ENCODE results near the gene TAGLN2.

The TAGLN2 gene

GRCh38 chr1:159949123-159949522 is 23.8 kb upstream of the TAGLN2 start:
- H3K79me2 ChIP-seq (ENCODE audit: control insufficient read depth, insufficient read depth, low read length, unreplicated experiment) = no peaks in the 10 kb centered on the region
- H2AFZ ChIP-seq (ENCODE audit: low read length, unreplicated experiment) = no peak overlapping the region
- H3K36me3 ChIP-seq (ENCODE audit: insufficient read depth, low read length) = no peaks in the 10 kb centered on the region
- no peak overlapping the region for H3K4me3 ChIP-seq (ENCODE audit: low read depth, low read length)
- H3K27ac ChIP-seq (ENCODE audit: low read depth, low read length) = no peak overlapping the region
- H3K27me3 ChIP-seq (ENCODE audit: insufficient read depth, low read length) = peaks cover 32% of the 10 kb centered on the region
- peaks cover 6% of the 10 kb centered on the region for H3K4me1 ChIP-seq (ENCODE audit: control insufficient read depth, insufficient read depth, low read length, unreplicated experiment)

GRCh38 chr1:159947942-159948341 is 22.6 kb upstream of the TAGLN2 start:
- Histone ChIP-seq H3K27ac (ENCODE audit: low read depth, low read length) (no peak overlapping the region), H3K4me1 (ENCODE audit: control insufficient read depth, insufficient read depth, low read length, unreplicated experiment) (no peaks in the 10 kb centered on the region), H3K4me3 (ENCODE audit: low read depth, low read length) (no peak overlapping the region), H3K79me2 (ENCODE audit: control insufficient read depth, insufficient read depth, low read length, unreplicated experiment) (no peaks in the 10 kb centered on the region), H2AFZ (ENCODE audit: low read length, unreplicated experiment) (no peak overlapping the region), H3K27me3 (ENCODE audit: insufficient read depth, low read length) (peaks cover 43% of the 10 kb centered on the region), H3K36me3 (ENCODE audit: insufficient read depth, low read length) (no peaks in the 10 kb centered on the region)

GRCh38 chr1:159946242-159947187 is 21.2 kb upstream of the TAGLN2 start:
- H3K4me1 ChIP-seq (ENCODE audit: control insufficient read depth, insufficient read depth, low read length, unreplicated experiment) = no peaks in the 10 kb centered on the region
- no peak overlapping the region for H3K27ac ChIP-seq (ENCODE audit: low read depth, low read length)
- peaks cover 37% of the 10 kb centered on the region for H3K27me3 ChIP-seq (ENCODE audit: insufficient read depth, low read length)
- no peaks in the 10 kb centered on the region for H3K36me3 ChIP-seq (ENCODE audit: insufficient read depth, low read length)
- H3K4me3 ChIP-seq (ENCODE audit: low read depth, low read length) = peak overlapping the region; percentile 73
- H3K79me2 ChIP-seq (ENCODE audit: control insufficient read depth, insufficient read depth, low read length, unreplicated experiment) = no peaks in the 10 kb centered on the region
- H2AFZ ChIP-seq (ENCODE audit: low read length, unreplicated experiment) = no peak overlapping the region

- Histone ChIP-seq H3K4me3 (ENCODE audit: low read depth, low read length) (peak within 1 kb of the TSS; percentile 73), H3K27me3 (ENCODE audit: insufficient read depth, low read length) (peaks cover 37% of the 10 kb centered on the region), H3K79me2 (ENCODE audit: control insufficient read depth, insufficient read depth, low read length, unreplicated experiment) (no peaks in the 10 kb centered on the region), H3K27ac (ENCODE audit: low read depth, low read length) (no peak within 1 kb of the TSS), H2AFZ (ENCODE audit: low read length, unreplicated experiment) (peak within 1 kb of the TSS; percentile 63), H3K4me1 (ENCODE audit: control insufficient read depth, insufficient read depth, low read length, unreplicated experiment) (no peaks in the 10 kb centered on the region), H3K36me3 (ENCODE audit: insufficient read depth, low read length) (no peaks in the 10 kb centered on the region)
Observed at GRCh38 chr1:159945483-159946241, 20.4 kb upstream of the TAGLN2 start, which contains the start of gene IGSF9. Gene IGSF9, minus strand, starts transcription at chr1:159945613. Its CDS starts 2,159 bp downstream, at chr1:159943454.

- Histone ChIP-seq H3K36me3 (ENCODE audit: insufficient read depth, low read length) (no peaks in the 10 kb centered on the region), H3K27ac (ENCODE audit: low read depth, low read length) (no peak overlapping the region), H3K4me1 (ENCODE audit: control insufficient read depth, insufficient read depth, low read length, unreplicated experiment) (no peaks in the 10 kb centered on the region), H3K79me2 (ENCODE audit: control insufficient read depth, insufficient read depth, low read length, unreplicated experiment) (no peaks in the 10 kb centered on the region), H2AFZ (ENCODE audit: low read length, unreplicated experiment) (peak overlapping the region; percentile 37), H3K4me3 (ENCODE audit: low read depth, low read length) (peak overlapping the region; percentile 73), H3K27me3 (ENCODE audit: insufficient read depth, low read length) (peaks cover 37% of the 10 kb centered on the region)
Observed at GRCh38 chr1:159944623-159945455, 19.5 kb upstream of the TAGLN2 start.

GRCh38 chr1:159943908-159944622 is 18.8 kb upstream of the TAGLN2 start:
- Histone ChIP-seq H3K4me1 (ENCODE audit: control insufficient read depth, insufficient read depth, low read length, unreplicated experiment) (no peaks in the 10 kb centered on the region), H3K4me3 (ENCODE audit: low read depth, low read length) (no peak overlapping the region), H3K36me3 (ENCODE audit: insufficient read depth, low read length) (no peaks in the 10 kb centered on the region), H3K27me3 (ENCODE audit: insufficient read depth, low read length) (peaks cover 38% of the 10 kb centered on the region), H2AFZ (ENCODE audit: low read length, unreplicated experiment) (no peak overlapping the region), H3K27ac (ENCODE audit: low read depth, low read length) (no peak overlapping the region), H3K79me2 (ENCODE audit: control insufficient read depth, insufficient read depth, low read length, unreplicated experiment) (no peaks in the 10 kb centered on the region)

GRCh38 chr1:159943278-159943640 is 18.0 kb upstream of the TAGLN2 start:
- no peaks in the 10 kb centered on the region for H3K36me3 ChIP-seq (ENCODE audit: insufficient read depth, low read length)
- no peaks in the 10 kb centered on the region for H3K4me1 ChIP-seq (ENCODE audit: control insufficient read depth, insufficient read depth, low read length, unreplicated experiment)
- no peak overlapping the region for H2AFZ ChIP-seq (ENCODE audit: low read length, unreplicated experiment)
- no peaks in the 10 kb centered on the region for H3K79me2 ChIP-seq (ENCODE audit: control insufficient read depth, insufficient read depth, low read length, unreplicated experiment)
- H3K27ac ChIP-seq (ENCODE audit: low read depth, low read length) = no peak overlapping the region
- peaks cover 42% of the 10 kb centered on the region for H3K27me3 ChIP-seq (ENCODE audit: insufficient read depth, low read length)
- H3K4me3 ChIP-seq (ENCODE audit: low read depth, low read length) = no peak overlapping the region

GRCh38 chr1:159942632-159943277 is 17.4 kb upstream of the TAGLN2 start:
- H3K36me3 ChIP-seq (ENCODE audit: insufficient read depth, low read length) = no peaks in the 10 kb centered on the region
- peaks cover 42% of the 10 kb centered on the region for H3K27me3 ChIP-seq (ENCODE audit: insufficient read depth, low read length)
- no peak overlapping the region for H3K27ac ChIP-seq (ENCODE audit: low read depth, low read length)
- H3K4me3 ChIP-seq (ENCODE audit: low read depth, low read length) = no peak overlapping the region
- no peaks in the 10 kb centered on the region for H3K4me1 ChIP-seq (ENCODE audit: control insufficient read depth, insufficient read depth, low read length, unreplicated experiment)
- no peaks in the 10 kb centered on the region for H3K79me2 ChIP-seq (ENCODE audit: control insufficient read depth, insufficient read depth, low read length, unreplicated experiment)
- H2AFZ ChIP-seq (ENCODE audit: low read length, unreplicated experiment) = no peak overlapping the region

- Histone ChIP-seq H3K4me3 (ENCODE audit: low read depth, low read length) (no peak overlapping the region), H3K4me1 (ENCODE audit: control insufficient read depth, insufficient read depth, low read length, unreplicated experiment) (no peaks in the 10 kb centered on the region), H3K36me3 (ENCODE audit: insufficient read depth, low read length) (no peaks in the 10 kb centered on the region), H3K79me2 (ENCODE audit: control insufficient read depth, insufficient read depth, low read length, unreplicated experiment) (no peaks in the 10 kb centered on the region), H3K27me3 (ENCODE audit: insufficient read depth, low read length) (peaks cover 42% of the 10 kb centered on the region), H3K27ac (ENCODE audit: low read depth, low read length) (no peak overlapping the region), H2AFZ (ENCODE audit: low read length, unreplicated experiment) (no peak overlapping the region)
Observed at GRCh38 chr1:159941591-159942560, 16.6 kb upstream of the TAGLN2 start.
